Natural killer cell (primary cell): ENCODE measurements around the gene BRME1. TPM values are rescaled to one million over a fixed set of nuclear protein-coding genes. Genes with fewer than 3 reads are reported as not detected.
A peak's percentile ranks its signal among the peaks of the same experiment; 100 is the strongest.

ENCODE experiments used
- ATAC-seq, 3 donors: fragments of 150-1000 bp in 2 of 3; fragments of 200-7000 bp in 1 of 3; cut with Tn5 transposase; 1 replicate in 1 of 3; 2 replicates in 2 of 3; pipeline ENCODE4 v1.10.0; 2021; ENCODE audit warnings: mild to moderate bottlenecking in 2 of 3, moderate library complexity in 2 of 3
- DNase-seq, 2 donors: peaks; one replicate each; pipeline versions ENCODE4 v3.0.0 to v3.0.0-alpha.2; 2013 to 2021; ENCODE audit warnings: mixed read lengths in 1 of 2
- H3K27ac ChIP-seq: one replicate; pipeline ENCODE4 v1.5.1; 2013; ENCODE audit warnings: mild to moderate bottlenecking, low read length
- H3K27me3 ChIP-seq: one replicate; pipeline ENCODE4 v1.6.1; 2013; ENCODE audit warnings: low read length; ENCODE audit not compliant: control insufficient read depth, insufficient read depth
- H3K36me3 ChIP-seq: one replicate; pipeline ENCODE4 v1.6.1; 2013; ENCODE audit warnings: low read length; ENCODE audit not compliant: control insufficient read depth, insufficient read depth
- H3K4me1 ChIP-seq: one replicate; pipeline ENCODE4 v1.6.1; 2013; ENCODE audit warnings: low read length; ENCODE audit not compliant: control insufficient read depth, insufficient read depth
- H3K4me3 ChIP-seq: one replicate; pipeline ENCODE4 v1.5.1; 2013; ENCODE audit warnings: low read length
- H3K9me3 ChIP-seq: one replicate; pipeline ENCODE4 v1.6.1; 2013; ENCODE audit warnings: low read length; ENCODE audit not compliant: control insufficient read depth, insufficient read depth
- H3K27ac Mint-ChIP-seq, 2 donors: one replicate each; pipeline ENCODE4 v1.8.0; 2022; ENCODE audit warnings: mild to moderate bottlenecking in 2 of 2, mixed read lengths in 2 of 2, moderate library complexity in 1 of 2
- H3K27me3 Mint-ChIP-seq, 2 donors: one replicate each; pipeline ENCODE4 v1.8.0; 2022; ENCODE audit warnings: low read depth in 2 of 2, mixed read lengths in 2 of 2
- H3K36me3 Mint-ChIP-seq: one replicate; pipeline ENCODE4 v1.8.0; 2022; ENCODE audit warnings: mixed read lengths
- H3K4me1 Mint-ChIP-seq, 2 donors: one replicate each; pipeline ENCODE4 v1.8.0; 2022; ENCODE audit warnings: mixed read lengths in 2 of 2
- H3K4me3 Mint-ChIP-seq: one replicate; pipeline ENCODE4 v1.8.0; 2022; ENCODE audit warnings: mild to moderate bottlenecking, moderate library complexity, mixed read lengths
- H3K9me3 Mint-ChIP-seq, 2 donors: one replicate each; pipeline ENCODE4 v1.8.0; 2022; ENCODE audit warnings: mixed read lengths in 2 of 2
- CTCF ChIP-seq: fragments of 200-600 bp; IDR thresholded peaks from one replicate; pipeline ENCODE4 v1.8.0; 2022; ENCODE audit warnings: antibody characterized with exemption
- WGBS: methylation state at CpG from one replicate; pipeline ENCODE4 v1.1.7; 2013; ENCODE audit warnings: missing lambda C conversion rate; ENCODE audit not compliant: insufficient coverage; 5-methylcytosine and 5-hydroxymethylcytosine counted together
- intact Hi-C: fragments of 100-400 bp; cut with micrococcal nuclease; formaldehyde crosslinking; loops from one replicate; pipeline ENCODE4 v1.14.2; 2022
- total RNA-seq, 4 donors: library from RNA; stranded (reverse); fragments of 120-200 nt in 1 of 4; gene quantifications; one replicate each; pipeline versions ENCODE4 v1.2.3 to v1.2.4, GENCODE V29; 2013 to 2022

BRME1 gene
- total RNA-seq, 3 donors from 2014 or later (not counting 1 experiment from before 2014, with no cell fraction given), result 3.8 to 7.7 (median 4.0) TPM

- peaks cover 17 to 32% of the 10 kb centered on the region in 2 donors for H3K27me3 Mint-ChIP-seq
- DNase-seq (peak in 1 of 2 donors; percentile 50), ATAC-seq (no peak)
- peaks cover 24 to 39% of the 10 kb centered on the region in 2 donors for H3K4me1 Mint-ChIP-seq
- H3K9me3 ChIP-seq, result no peaks in the 10 kb centered on the region
- peak overlapping the region; percentile 78 for H3K4me3 Mint-ChIP-seq
- no peak for TF ChIP-seq CTCF
- no peak overlapping the region for H3K4me3 ChIP-seq
- no peaks in the 10 kb centered on the region for H3K9me3 Mint-ChIP-seq
- H3K4me1 ChIP-seq, result peaks cover 34% of the 10 kb centered on the region
- intact Hi-C loops, result no loop called here
- H3K36me3 Mint-ChIP-seq, result no peaks in the 10 kb centered on the region
- peaks cover 21% of the 10 kb centered on the region for H3K27me3 ChIP-seq
- no peak overlapping the region for H3K27ac ChIP-seq
- H3K27ac Mint-ChIP-seq, result peak overlapping the region in 1 of 2 donors; percentile 100
- H3K36me3 ChIP-seq, result no peaks in the 10 kb centered on the region
- 3% methylated on average over 106 of the region's 113 CpGs for WGBS
Measured at GRCh38 chr19:13864667-13865570, 41.0 kb downstream of the BRME1 start.

GRCh38 chr19:13864046-13864666 is 41.8 kb downstream of the BRME1 start:
- Mint-ChIP-seq H3K9me3 (no peaks in the 10 kb centered on the region), H3K4me3 (peak overlapping the region; percentile 78), H3K36me3 (no peaks in the 10 kb centered on the region), H3K27ac (peak overlapping the region in 1 of 2 donors; percentile 100), H3K27me3 (peaks cover 17 to 32% of the 10 kb centered on the region in 2 donors), H3K4me1 (peaks cover 24 to 44% of the 10 kb centered on the region in 2 donors)
- intact Hi-C loops, result no loop called here
- no peak for TF ChIP-seq CTCF
- Histone ChIP-seq H3K4me3 (no peak overlapping the region), H3K36me3 (no peaks in the 10 kb centered on the region), H3K4me1 (peaks cover 34% of the 10 kb centered on the region), H3K27me3 (peaks cover 21% of the 10 kb centered on the region), H3K9me3 (no peaks in the 10 kb centered on the region), H3K27ac (no peak overlapping the region)
- WGBS, result 25% methylated on average over 13 of the region's 13 CpGs
- peak in 1 of 2 donors; percentile 49 for DNase-seq
- no peak for ATAC-seq

GRCh38 chr19:13861714-13862531 is 44.0 kb downstream of the BRME1 start:
- Histone ChIP-seq H3K27ac (peak overlapping the region; percentile 99), H3K9me3 (no peaks in the 10 kb centered on the region), H3K36me3 (no peaks in the 10 kb centered on the region), H3K4me3 (peak overlapping the region; percentile 59), H3K27me3 (peaks cover 21% of the 10 kb centered on the region), H3K4me1 (peaks cover 34% of the 10 kb centered on the region)
- intact Hi-C loops, result loop anchor here (1.0 to 2.0 kb wide), 5 partner anchors 15 to 585 kb away; no protein-coding TSS in a partner anchor
- peak overlapping the region; percentile 97 to 100 for H3K27ac Mint-ChIP-seq
- WGBS, result under 1% methylated on average over 25 of the region's 27 CpGs
- ATAC-seq, result peak; percentile 84 to 96 (median 87)
- peak; percentile 93 to 95 for DNase-seq
- H3K9me3 Mint-ChIP-seq, result no peaks in the 10 kb centered on the region
- H3K4me1 Mint-ChIP-seq, result peaks cover 24 to 44% of the 10 kb centered on the region in 2 donors
- peak overlapping the region; percentile 96 for H3K4me3 Mint-ChIP-seq
- H3K27me3 Mint-ChIP-seq, result peaks cover 16 to 24% of the 10 kb centered on the region in 2 donors
- TF ChIP-seq CTCF, result peak; percentile 98
- no peaks in the 10 kb centered on the region for H3K36me3 Mint-ChIP-seq
